Measurements from ENCODE around the gene C11orf86. TPM values are rescaled to one million over a fixed set of nuclear protein-coding genes. Genes with fewer than 3 reads are reported as not detected.
A peak's percentile ranks its signal among the peaks of the same experiment; 100 is the strongest.
"Not testable (repeated sequence)": the region's sequence is repeated elsewhere in the genome, so short reads cannot be mapped to it uniquely, and the experiment has no call there.

C11orf86 gene, protein sequence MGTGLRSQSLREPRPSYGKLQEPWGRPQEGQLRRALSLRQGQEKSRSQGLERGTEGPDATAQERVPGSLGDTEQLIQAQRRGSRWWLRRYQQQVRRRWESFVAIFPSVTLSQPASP
- 0.29 and 0.69 TPM in 2 replicates for total RNA-seq (2014; rRNA removed; shearing (Covaris generic))

DNA sequence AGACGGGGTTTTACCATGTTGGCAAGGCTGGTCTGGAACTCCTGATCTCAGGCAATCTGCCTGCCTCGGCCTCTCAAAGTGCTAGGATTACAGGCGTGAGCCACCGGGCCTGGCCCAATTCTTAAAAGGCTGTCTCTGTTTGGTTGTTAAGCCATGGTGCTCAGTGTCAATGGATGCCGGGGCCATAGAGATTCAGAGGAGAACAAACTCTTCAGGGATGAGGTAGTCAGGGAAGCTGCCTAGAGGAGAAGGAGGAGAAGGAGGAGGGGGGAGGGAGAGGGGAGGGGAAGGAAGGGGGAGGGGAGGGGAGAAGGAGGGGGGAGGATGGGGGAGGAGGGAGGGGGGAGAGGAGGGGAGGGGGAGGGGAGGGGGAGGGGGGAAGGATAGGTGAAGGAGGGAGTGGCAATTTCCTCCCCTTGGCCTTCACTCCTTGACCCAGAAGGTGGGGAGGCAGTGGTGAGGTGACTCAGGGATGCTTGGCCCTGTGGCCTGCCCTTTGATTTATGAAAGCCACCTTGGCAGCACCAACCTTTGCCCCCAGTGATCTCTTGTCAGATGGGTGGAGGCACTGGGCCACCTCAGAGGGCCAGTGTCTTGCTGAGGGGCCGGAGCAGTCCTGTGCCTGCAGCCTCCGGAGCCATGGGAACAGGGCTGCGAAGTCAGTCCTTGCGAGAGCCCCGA is at the start of gene C11orf86:
Gene C11orf86, plus strand, starts transcription at position 581 of the 681 bp plus-strand sequence. Its CDS starts 59 bp downstream, at position 640.
- no peak for DNase-seq (ENCODE audit: low spot score)

DNA sequence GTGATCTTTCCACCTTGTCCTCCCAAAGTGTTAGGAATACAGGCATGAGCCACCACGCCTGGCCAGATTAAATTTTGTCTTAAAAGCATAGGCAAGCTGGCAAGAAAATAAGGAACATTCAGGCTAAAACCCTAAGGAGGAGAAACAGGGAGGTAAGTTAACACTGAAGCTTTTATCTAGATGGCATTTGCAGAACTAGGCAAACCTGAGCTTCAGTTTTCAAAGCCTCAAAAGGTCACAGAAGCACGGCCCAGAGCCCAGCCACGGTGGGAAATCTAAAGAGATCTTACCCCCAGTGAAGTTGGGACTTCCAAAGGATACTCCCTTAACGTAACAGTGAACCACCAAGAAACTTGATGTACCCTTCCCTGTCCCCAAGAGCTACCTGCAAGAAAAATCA is 45.4 kb upstream of the C11orf86 start:
- no peak for DNase-seq (ENCODE audit: low spot score)

DNA sequence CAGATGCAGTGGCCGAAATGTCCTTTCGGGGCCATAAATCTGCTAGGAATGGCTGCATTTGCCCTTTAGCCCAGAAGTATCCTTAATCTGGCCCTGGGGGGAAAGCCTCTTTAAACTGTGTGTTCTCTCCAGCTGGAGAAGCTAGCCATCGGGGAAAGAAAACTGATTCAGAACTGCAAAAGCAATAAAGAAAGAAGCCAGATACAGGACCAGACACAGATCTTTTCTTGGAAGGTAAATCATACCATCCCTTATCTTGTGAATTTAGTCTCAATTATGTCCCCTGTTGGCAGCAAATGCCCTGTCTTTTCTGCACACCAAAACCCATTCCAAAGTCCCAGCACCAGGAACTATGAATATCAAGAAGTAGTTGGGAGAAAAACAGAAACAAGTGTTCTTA is 42.6 kb upstream of the C11orf86 start:
- DNase-seq (ENCODE audit: low spot score) = no peak

DNA sequence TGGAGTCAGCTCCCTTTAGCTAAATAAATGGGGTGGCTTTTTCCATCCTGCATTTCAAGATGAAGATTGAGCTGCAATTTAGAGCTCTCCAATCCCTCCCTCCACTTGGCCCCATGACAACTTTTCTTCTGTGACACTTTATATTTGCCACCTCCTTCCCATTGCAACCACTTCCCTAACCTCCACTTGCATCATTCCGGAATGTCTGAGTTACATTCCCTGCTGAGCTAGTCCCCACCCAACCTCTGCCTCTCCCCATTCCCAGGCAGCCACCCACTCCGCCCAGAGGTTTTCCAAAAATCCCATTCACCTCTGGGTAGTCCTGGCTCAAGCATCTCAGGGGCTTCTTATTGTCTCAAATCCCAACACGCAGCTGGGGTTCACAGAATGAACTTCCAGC is 41.6 kb upstream of the C11orf86 start:
- DNase-seq (ENCODE audit: low spot score) = no peak

DNA sequence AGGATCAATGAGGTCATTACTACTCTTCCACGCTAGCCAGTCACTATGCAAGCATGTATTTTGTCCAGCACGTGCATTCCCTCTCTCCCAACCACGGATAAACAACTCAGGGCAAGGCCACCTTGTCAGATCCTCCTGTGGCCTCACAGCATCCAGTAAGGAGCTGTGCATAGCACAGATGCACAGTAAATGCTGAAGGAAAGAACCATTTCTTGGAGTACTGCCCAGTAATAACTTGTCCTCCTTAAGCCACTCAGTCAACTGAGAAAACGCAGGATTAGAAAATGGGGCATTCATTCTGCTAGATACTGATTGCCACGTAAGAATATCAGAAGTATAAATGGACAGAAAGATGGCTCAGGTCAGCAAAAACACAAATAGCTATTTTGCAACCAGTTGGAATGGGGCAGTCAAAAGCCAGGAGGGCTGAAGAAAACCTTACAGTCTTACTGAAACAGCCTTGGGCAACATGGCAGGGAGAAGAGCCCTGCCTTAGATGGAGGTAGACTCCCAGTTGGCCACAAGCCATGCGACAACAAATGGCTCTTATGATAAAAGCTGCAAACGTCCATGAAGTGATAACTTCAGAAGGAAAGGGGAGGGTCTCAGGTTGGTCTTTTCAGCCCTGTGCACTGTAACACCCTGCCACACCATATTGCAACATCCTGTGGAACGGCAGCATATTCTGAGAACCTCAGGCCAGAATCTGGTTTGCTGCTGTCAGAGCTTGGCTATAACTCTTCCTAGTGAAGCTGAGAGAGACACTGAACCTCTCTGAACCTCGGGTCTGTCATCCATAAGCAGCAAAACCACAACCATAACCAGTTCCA is 39.9 kb upstream of the C11orf86 start:
- no peak for DNase-seq (ENCODE audit: low spot score)

DNA sequence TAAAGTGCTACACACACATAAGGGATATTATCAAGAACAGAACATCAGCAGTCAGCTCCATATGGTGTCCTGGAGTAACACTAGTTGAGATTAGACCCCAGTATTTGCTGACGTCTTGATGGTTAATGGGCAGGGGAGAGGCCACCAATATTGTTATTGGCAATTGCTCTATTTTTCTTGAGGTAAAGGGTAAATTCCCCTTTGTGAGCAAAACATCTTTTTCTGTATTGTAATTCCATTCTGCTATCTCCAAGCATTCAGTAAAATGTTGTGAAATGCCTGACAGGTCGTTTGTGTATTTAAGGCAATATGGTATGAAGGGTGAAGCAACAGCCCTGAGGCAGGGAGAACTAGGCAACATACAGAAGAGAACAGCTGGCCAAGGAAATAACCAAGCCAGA is 38.8 kb upstream of the C11orf86 start:
- no peak for DNase-seq (ENCODE audit: low spot score)

DNA sequence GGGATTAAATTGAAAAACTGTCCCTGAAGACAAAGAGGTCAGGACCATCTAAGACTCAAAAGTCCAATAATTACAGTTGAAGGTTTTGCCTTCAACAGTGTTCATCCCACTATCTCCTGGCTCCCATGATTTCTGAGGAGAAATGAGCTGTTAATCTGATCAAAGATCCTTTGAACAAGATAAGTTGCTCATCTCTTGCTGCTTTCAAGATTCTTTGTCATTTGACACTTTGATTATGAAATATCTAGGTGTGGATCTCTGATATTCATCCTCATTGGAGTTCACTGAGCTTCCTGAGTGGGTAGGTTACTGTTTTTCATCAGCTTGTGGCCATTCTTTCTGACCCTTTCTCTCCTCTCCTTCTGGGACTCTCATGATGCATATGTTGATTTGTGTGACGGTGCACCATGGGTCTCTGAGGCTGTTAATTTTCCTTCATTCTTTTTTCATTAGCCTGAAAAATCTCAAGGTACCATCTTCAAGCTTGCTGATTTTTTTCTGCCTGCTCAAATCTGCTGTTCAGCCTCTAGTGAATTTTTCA is 37.8 kb upstream of the C11orf86 start:
- DNase-seq (ENCODE audit: low spot score) = no peak

DNA sequence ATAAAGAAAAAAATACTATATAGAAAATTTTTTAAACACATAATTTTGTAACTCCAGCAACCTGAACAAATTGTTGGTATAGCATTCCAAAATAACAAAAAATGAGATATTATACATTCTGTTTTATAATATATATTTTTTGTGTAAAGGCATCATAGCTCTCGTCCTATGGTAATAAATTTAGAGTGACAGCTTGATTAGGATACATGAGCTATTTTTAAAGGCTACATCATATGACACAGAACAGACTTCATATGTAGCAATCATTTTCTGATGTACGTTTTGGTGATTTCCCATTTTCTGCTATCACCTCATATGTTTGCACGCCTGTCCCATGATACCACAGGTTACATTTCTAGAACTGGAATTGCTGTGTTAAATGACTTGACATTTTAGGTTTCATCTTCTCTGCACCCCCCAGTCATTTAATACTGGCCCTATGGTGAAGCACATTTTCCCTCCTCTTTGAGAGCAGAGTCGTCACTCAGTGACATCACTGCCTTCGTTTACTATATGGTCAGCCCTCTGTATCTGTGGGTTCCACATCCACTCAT is 36.4 kb upstream of the C11orf86 start:
- no peak for DNase-seq (ENCODE audit: low spot score)

DNA sequence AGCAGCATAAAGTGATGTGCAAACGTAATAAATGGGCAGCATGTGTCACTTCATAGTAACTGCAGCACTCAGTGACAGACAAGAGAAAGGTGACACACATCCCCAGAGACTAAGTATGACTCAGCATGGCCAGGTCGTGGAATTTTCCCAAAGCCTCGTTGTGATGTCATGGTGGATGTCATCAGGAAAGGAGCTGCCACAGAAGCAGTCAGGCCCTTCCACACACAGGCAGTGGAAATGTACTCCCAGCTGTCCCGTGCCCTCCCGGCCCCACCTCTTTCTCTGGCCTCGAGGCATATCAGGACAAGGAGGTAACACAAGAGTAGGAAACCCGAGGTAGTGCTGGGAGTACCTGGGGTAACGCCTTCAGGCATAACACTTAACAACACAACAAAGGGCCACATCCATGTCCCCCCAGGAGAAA is 25.0 kb upstream of the C11orf86 start:
- peak; percentile 82 for DNase-seq (ENCODE audit: low spot score)

DNA sequence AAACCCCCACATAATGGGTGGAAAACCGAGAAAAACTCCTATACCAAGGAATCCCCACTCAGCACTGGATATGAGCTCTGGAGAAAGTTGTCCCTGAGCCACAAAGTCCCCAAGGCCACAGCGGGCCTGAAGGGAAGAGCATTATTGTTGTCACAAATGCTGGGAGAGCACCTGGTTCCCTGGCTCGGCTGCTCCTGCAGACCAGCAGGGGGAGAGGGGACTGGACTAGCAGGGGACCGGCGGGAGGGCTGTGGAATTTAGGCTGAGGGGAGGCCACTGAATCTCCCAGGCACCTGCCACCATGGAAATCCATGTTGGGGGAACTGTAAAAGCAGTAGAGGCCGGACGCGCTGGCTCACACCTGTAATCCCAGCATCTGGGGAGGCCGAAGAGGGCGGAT is 24.0 kb upstream of the C11orf86 start:
- no peak for DNase-seq (ENCODE audit: low spot score)

DNA sequence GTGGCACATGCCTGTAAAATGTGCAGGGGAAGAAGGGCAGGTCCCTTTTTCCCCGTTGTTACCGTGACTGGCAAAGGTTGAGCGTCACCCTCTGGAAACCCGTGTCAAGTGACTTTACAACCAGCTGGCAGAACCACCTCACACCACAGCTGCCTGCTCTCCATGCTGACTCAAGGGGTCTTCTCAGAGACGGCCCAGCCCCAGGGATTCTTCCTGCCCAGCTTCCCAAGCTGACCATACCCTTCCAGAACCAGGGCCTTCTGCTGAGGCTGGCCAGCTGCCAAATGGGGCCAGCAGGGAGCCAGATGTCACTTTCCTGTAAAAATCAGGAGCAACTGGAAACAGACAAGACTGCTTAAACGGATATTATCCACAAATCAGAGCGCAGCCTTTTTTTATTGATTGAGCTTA is 23.2 kb upstream of the C11orf86 start:
- peak; percentile 14 for DNase-seq (ENCODE audit: low spot score)

DNA sequence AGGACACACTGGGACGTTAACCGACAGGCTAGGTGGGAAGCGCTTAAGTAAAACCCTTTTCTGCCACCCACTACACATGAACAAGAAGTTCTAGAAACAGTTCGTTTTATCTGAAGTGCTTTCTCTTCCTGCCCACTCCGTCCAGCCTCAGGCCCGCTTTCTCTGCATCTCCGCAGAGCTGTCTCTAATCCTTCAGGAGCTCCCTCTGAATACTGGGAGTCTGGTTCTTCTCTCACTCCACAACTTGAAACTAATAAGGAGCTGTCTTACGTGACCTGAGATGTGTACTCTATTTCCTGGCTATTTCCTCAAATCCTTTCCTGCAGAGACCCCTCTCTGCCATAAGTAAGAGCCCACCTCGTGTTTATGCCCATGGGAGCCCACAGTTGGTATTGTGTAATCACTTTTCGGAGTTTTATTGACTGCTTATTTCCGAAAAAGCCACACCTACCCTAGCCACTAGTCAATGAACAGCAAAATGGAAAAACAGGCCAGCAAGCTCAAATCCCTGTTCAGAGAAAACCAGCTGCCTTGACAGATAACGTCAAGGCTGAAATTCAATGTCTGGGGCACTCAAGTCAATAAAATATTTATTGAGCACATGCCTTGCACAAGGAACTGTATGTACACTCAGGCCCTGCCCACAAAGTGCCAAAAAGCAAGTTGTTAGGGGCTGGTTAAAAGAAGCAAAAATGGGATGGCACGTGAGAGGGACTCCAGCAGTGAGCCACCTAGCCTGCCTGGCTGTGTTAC is 21.8 kb upstream of the C11orf86 start:
- no peak for DNase-seq (ENCODE audit: low spot score)

DNA sequence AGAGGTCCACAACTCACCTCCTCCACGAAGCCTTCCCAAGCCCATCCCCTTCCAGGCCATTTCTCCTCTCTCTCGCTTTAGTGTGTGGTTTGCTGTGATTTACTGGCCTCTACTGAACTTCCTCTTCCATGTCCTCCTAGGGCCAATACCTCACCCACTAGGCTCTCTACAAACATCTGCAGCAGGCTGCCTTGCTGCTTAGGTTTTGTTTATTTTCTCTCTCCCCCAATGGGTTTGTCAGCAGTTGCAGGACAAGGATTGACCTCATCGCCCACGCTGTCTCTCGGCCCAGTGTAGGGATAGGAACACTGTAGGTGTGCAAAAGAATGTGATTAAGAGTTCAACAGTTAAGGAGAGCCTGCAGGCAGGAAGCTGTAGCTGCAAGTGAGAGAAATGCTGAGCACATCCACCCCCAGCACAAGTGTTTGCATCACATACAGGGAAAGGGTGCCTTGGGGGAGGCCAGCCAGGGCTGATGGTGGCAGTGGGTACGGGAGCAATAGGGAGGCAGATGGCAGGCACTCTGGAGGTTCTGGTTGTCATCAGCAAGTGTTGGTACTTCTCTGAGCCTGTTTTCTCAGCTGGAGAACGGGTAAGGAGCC is 18.3 kb upstream of the C11orf86 start:
- peak; percentile 42 for DNase-seq (ENCODE audit: low spot score)

DNA sequence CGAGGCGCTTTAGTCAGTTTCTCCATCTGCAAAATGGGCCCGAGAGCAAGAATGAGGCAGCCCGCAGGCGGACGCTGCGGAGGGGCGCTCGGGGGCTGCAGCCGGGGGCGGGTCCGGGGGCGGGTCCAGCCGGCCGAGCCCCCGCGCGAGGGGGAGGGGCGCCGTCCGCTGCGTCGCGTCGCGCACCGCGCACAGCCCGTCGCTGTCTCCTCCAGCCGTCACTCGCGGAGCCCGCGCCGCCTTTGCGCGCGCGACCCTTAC is 17.2 kb upstream of the C11orf86 start:
- no peak for DNase-seq (ENCODE audit: low spot score)

DNA sequence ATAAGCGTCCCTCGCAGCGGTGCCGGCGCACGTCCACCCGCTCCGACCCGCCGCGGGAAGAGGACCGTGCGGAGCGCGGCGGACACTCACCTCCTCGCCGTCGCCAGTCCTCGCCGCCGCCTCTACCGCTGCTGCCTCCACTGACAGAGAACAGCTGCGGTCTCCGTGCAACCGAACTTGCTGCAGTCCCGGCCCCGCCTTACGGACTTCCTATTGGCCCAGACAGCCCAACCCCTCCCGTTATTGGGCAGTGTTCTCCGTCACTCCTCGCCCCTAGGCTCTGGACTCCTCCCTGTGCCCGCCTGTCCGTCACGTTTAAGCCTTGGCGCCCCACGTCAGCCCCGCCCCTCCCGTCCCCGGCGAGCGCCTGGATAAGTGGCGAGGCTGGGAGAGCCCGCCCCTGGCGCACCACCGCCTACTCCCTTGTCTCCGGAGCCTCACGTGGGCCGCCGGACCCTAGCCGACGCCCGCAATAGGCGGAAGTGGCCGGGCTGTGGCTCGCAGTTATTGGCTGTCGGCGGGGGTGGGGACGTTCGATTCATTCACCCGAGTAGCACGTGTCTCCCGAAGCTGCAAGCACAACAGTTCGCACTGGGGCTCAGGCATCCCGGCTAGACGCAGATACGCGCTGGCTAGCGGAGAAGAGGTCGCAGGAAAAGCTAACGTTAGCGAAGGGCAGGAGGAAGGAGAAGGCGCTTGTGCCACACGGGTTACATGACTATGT is 16.7 kb upstream of the C11orf86 start, which contains the start of gene PC:
Gene PC, minus strand, starts transcription at position 152 of the 724 bp plus-strand sequence. CDS start 86,224 bp downstream, outside the sequence.
- DNase-seq (ENCODE audit: low spot score) = peak; percentile 99

DNA sequence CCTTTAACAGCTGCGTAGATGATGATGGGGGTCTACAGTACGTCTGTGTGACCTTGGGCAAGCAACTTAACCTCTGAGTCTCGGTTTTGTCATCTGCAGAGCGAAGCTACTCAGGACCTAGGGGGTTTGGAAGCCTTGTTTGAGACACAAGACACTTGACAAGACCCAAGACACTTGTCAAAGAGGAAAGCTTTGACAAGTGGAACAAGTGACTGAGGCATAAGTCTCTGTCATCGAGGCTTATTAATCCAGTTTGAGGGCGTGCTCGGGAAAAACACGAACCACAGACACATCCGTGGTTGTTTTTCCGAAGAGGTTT is 16.2 kb upstream of the C11orf86 start:
- no peak for DNase-seq (ENCODE audit: low spot score)

DNA sequence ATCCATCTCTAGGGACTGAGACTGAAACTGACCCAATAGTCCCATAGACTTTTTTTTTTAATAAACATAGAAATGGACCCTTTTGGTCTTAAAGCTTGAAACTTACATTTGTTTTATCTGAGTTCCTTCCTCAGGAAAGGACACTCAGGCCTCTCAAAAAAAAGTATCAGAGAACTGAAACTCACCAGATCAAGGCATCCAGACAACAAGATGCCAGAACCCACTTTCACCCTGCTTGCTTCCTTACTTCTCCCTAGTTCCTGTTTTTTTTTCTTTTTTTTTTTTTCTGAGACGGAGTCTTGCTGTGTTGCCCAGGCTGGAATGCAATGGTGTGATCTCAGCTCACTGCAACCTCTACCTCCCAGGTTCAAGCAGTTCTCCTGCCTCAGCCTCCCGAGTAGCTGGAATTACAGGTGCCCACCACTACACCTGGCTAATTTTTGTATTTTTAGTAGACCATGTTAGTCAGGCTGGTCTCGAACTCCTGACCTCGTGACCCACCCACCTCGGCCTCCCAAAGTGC is 13.4 kb upstream of the C11orf86 start:
- DNase-seq (ENCODE audit: low spot score) = not testable (repeated sequence)

DNA sequence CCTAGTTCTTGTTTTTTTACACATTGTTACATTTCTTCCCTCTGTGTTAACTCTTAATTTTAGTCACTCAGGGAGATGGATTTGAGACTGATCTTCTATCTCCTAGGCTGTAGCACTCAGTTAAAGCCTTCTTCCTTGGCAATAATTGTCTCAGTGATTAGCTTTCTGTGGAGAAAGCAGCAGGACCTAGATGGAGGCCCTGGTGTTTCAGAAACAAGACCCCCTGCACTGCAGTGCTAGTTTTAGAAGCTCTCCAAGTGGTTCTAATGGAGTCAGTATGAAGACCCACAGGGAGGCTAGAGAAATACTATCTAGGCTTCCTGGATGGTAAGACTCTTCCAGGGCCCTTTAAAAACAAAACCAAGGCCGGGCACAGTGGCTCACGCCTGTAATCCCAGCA is 12.9 kb upstream of the C11orf86 start:
- no peak for DNase-seq (ENCODE audit: low spot score)

DNA sequence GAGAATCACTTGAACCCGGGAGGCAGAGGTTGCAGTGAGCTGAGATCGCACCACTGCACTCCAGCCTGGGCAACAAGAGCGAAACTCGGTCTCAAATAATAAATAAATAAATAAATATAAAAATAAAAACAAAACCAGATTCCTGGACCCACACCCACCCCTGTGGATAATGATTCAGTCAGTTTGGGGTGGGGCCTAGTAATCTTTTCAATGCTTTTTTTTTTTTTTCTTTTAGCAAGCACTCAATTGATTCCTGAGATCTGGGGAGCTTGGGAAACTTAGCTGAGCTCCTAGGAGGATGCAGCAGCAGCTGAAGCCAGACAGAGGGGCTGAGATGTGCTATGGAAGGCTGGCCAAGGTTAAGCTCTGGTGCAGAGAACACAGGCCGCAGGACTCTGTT is 12.3 kb upstream of the C11orf86 start:
- no peak for DNase-seq (ENCODE audit: low spot score)

DNA sequence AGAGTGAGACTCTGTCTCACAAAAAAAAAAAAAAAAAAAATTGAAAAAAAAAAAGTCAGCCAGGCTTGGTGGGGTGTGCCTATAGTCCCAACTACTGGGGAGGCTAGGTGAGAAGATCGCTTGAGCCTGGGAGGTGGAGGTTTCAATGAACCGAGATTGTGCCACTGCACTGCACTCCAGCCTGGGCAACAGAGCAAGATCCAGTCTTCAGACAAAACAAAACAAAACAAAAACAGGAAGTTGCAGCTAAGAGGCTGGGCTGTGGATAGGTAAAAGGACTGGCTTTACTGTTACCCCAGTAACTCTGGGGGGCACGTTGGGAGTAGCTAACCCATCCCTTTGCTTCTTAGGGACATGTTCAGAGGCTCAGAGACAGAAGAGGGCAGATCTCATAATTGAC is 10.6 kb upstream of the C11orf86 start:
- no peak for DNase-seq (ENCODE audit: low spot score)
